Measurements from ENCODE around the gene CETN1.

The CETN1 gene

DNA sequence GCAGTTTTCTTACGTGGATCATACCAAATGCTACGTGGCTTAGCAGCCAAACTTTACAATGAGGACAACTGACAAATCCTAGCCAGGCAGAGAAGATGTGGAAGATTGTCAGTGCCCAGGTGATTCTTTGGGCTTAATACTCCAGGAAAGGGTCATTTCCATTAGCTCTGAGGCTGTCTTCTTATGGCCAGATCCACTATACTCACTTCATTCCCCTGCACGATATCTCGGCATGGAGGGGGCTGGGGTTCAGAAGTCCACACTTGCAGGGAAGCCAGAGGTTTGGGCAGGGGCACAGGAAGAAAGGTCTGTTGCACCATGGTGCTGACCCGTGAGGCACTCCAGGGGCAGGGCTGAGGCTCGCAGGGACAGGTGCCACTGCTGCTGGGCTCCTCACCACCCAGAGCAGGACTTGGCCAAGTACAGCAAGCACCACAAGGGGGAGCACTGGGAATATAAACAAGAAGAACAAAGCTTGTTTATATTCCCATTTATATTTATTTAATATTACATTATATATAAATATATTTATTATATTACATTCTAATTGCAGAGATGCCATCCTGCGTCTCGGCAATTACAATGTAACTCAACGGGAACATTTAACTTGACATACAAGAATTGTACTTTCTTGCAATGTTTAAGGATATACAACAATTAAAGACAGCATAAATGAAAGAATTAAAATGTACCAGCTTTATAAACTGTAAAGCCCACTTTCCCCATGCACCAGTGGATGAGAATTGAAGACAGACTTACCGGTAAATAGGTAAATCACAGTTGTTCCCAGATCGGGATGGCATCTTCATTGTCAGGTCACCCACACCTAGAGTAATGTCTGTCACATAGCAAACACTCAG, 43.8 kb downstream of the CETN1 start:
- DNase-seq: peak; percentile 35 to 73

DNA sequence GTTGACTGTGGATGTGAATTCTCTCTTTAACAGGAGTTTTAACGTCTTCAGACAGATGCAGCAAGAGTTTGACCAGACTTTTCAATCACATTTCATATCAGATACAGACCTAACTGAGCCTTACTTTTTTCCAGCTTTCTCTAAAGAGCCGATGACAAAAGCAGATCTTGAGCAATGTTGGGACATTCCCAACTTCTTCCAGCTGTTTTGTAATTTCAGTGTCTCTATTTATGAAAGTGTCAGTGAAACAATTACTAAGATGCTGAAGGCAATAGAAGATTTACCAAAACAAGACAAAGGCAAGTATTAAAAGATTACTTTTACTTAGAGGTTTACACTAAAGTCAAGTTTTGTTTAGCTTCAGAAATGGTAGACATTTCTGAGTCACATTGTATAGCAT, 47.1 kb downstream of the CETN1 start:
- DNase-seq: no peak

DNA sequence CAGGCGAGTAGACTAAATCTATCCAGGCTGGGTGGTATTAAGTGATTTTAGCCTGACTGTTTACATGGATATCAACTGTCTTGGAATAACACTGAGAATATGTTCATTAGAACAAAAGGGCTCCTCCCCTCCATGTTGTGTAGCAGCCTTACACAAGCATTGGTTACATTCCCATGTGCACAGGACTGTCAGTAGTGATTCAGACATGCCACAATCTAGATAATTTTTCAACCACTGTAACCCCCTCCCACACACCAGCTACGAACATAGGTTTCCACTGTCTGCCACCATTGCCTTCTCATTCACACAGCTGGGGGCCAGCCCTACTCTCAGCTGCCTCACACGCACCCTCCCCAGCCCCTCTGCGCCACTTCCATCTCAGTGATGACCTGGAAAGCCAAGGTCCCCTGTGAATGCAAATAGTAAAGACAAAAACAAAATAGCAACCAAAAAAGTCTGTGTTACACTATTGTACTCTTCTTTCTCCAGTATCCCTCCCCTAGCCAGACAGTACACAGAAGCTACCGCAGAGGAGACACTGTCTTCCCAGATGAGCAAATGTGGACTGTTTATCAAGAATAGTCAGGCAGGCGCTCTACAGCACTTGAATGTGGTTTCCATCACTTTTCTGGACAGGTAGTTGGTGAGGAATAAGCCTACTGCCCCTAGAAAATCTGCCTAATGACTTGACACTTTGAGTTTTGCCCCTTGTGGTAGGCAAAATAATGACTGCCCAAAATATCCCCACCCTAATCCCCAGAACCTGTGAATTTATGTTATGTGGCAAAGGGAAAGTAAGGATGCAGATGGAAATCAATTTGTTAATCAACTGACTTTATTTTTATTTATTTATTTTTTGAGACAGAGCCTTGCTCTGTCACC, 49.3 kb downstream of the CETN1 start:
- no peak for DNase-seq

DNA sequence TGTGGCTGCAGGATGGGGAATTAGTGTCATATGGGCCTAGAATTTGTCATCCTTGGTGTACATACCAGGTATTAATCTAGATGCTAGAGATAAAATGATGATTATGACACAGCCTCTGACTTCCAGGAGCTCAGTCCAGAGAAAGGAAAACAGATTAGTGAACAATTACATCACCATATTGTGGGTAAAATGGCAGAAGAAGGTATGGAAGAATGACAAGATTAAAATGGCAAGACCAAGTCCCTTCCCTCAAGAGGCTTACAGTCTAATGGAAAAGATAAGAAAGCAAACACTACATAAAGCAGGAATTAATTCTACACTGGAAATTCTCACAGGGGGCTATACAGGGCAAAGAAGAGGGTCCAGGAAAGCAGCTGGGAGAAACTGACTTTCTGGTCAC, 51.4 kb downstream of the CETN1 start:
- no peak for DNase-seq
